GM19463 (cell line): ENCODE data around the gene CARD10.
"Not testable (repeated sequence)": the region's sequence is repeated elsewhere in the genome, so short reads cannot be mapped to it uniquely, and the experiment has no call there.

Experiments used
- ATAC-seq: cut with Tn5 transposase; IDR thresholded peaks from one replicate; pipeline ENCODE4 v1.9.1; 2021; ENCODE audit warnings: mild to moderate bottlenecking, moderate library complexity; ENCODE audit not compliant: unreplicated experiment

The CARD10 gene

GRCh38 chr22:37529652-37530345 is 10.6 kb upstream of the CARD10 start:
- no peak for ATAC-seq

GRCh38 chr22:37527952-37528351 is 8.7 kb upstream of the CARD10 start:
- not testable (repeated sequence) for ATAC-seq

DNA sequence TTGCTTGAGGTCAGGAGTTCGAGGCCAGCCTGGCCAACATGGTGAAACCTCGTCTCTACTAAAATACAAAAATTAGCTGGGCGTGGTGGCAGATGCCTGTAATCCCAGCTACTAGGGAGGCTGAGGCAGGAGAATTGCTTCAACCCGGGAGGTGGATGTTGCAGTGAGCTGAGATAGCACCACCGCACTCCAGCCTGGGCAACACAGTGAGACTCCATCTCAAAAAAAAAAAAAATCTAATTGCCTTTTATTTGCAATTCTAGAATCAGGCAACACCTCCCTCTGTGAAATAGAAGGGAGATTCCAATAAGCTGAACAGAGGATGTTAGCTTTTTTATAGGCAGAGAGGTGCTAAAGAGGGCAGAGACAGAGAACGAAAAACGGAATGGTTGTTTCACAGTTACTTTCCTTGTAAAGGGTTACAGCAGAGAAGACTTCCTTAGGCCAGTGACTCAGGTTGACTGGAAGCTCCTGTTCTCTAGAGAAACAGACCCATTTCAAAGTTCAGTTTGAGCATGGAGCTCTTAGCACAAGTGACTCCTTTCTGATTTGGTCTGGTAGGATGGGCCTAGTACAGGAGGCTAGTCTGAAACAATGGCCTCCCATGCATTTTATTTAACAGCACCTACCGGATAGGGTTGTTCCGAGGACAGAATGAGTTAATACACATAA is 8.0 kb upstream of the CARD10 start:
- not testable (repeated sequence) for ATAC-seq

DNA sequence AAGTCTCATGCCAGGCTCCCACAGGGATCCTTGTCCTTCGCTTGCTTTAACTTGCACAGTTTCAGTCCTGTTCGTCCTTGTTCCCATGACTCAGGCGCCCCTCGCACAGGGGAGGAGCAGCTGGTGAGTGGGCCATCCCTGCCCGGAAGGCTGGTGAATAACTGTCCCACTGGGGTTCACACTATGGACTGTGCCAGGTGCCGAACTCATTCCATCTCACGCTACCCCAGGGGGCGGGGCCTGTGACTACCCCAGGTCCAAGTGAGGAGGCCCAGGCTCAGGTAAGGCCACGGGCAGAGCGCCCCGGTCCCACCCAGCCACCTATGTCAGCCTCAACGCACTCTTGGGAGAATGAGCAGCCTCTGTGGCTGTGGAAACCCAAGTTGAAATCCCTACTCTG is 7.2 kb upstream of the CARD10 start:
- ATAC-seq = no peak

DNA sequence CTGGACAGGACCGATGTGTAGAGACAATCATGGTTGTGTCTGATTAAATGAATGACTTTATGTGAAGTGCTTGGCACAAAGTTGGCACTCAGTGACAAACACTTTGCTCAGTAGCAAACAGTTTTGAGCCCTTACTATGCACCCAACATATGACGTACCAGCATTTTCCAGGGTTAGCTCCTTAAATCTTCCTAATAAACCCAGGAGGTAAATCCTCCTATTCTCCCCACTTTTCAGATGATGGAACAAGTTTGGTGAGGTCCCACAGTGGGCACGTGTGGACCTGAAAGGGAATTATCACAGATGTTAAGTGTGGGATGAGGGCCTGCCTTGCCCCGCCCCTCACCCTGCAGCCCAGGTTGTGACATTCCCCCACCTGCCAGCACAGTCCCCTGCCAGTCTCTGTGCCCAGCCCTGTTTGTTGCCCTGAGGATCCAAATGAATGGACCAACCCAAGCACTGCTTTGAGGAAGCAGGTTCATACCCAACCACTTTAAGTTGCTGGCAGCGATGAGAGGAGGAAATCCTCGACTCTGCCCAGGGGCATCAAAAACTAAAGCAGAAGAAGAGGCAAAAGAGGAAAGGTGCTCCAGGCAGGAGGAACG is 6.6 kb upstream of the CARD10 start:
- ATAC-seq = no peak

- ATAC-seq = no peak
These were observed 6.0 kb upstream of the CARD10 start for GRCh38 chr22:37525073-37525745.

DNA sequence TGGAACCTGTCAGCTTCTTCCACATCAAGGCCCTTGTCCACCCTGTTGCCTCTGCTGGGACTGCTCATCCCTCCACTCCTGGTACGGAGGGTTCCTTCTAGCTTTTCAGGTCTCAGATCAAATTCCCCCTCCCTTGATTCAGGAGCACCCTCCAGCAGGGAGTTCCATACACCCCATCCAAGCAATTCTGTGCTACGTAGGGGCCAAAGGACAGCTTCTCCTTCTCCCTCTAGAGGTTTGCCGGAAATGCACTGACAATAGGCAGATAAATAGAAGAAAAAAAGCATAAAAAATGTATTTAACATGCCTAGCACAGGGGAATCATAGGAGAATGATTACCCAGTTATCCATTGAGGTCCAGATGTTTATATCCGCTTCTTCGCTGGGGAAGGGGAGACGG is 3.3 kb upstream of the CARD10 start:
- no peak for ATAC-seq

GRCh38 chr22:37521236-37521739 is 2.1 kb upstream of the CARD10 start:
- ATAC-seq = no peak

DNA sequence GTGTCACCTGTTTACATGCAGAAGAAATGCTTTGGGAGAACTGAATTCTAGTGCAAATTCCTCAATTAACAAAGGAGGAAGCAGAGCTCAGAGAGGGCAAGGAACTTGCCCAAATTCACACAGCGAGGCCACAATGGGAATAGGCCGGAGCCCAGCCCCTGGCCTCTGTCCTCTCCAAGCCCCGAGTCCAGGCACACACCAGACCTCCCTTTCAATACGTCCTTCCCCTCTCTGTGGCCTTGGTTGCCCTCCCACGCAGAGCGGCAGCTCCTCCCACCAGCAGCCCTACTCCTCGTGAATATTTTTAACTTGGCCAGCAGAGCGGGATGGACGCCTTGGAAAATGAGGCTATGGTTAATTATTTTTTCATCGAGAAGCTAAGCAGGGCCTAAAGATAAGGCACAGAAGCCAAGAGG is 1.6 kb upstream of the CARD10 start:
- no peak for ATAC-seq

- no peak for ATAC-seq
These were observed 527 bp downstream of the CARD10 start for GRCh38 chr22:37518509-37519267.

GRCh38 chr22:37517826-37518450 is 1.3 kb downstream of the CARD10 start:
- no peak for ATAC-seq

- no peak for ATAC-seq
These were observed 2.8 kb downstream of the CARD10 start for GRCh38 chr22:37516456-37516855.

GRCh38 chr22:37515901-37516300 is 3.3 kb downstream of the CARD10 start:
- ATAC-seq = no peak

DNA sequence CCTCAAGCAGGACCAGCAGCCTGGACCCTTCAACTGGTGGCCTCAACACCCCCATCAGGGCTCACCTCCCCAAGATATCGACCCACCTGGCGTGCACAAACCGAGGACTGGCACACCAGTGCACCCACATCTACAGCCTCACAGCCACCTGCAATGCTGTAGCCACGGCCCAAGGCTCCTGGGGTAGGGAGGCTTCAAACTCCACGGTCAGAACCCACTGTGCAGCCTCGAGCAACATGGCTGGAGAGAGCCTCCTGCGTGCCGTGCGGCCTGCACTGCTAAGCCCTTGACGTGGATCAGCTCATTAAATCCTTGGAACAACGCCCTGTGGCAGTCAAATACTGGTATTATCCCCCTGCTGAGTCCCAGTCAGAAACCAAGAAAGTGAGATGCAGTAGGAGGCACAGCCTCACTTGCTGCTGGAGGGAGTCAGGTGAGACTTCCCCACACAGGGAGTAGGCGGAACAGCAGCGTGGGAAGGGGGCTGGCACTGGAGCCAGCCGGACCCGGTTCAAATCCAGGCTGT is 4.6 kb downstream of the CARD10 start:
- ATAC-seq = no peak

DNA sequence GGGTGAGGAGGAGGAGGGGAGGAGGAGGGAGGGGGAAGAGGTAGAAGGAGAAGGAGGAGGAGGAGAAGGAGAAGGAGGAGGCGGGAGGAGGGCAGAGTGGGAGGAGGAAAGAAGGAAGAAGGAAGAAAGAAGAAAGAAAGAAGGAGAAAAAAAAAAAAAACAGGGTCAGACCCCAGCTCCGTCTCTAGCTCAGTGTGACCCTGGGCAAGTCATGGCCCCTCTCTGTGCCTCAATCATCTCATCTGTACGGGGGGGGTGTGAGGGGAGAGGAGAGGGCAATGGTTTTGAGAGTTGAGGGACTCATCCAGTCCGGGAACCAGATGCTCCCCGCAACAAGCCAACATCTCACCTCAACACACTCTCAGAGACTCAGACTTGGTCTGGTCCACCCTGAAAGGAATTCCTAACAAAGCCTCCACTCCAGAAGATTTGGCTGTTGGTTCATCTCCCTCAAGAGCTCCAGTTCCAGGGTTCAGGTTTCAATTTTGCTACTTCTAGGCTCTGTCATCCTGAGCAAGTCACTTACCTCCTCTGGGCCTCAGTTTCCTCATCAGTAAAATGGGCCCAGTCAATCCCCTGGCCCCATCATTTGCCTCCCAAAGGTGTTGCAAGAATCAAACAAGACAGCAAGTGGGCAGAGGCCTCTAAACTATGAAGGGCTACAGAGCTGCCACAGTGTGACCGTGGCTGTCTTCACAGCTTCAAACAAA is 7.7 kb downstream of the CARD10 start:
- ATAC-seq = no peak

- no peak for ATAC-seq
These were observed 9.1 kb downstream of the CARD10 start for GRCh38 chr22:37510091-37510490.

DNA sequence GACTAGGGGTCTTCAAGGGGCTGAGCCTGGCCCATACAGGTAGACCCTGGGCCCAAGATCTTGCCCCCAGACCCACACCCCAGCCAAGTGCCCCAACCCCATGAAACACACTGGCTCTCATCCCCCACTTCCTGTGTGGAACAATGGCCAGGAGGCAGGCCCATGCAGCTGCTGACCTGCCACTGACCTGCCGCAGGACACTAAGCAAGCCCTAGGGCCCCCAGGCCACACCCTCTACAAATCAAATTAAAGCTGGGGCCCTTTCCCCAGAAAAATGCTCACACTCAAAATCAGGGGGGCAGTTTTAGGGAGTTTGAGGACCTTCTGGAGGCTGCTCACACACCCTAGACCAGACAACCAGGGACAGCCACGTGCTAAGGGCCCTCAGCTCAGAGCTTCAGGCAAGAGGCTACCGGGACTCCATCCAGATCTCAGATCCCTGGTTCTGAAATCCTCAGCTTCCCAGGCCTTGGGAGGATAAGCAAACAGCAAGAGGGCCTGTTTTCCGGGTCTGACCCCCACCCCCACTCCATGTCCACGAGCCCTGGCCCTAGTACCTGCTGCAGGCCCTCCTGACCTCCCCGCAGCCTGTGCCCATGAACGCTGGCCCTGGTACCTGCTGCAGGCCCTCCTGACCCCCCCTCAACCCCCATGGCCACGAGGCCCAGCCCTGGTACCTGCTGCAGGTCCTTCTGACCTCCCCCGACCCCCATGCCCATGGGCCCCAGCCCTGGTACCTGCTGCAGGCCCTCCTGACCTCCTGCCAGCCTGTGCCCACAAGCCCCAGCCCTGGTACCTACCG is 10.0 kb downstream of the CARD10 start:
- no peak for ATAC-seq

DNA sequence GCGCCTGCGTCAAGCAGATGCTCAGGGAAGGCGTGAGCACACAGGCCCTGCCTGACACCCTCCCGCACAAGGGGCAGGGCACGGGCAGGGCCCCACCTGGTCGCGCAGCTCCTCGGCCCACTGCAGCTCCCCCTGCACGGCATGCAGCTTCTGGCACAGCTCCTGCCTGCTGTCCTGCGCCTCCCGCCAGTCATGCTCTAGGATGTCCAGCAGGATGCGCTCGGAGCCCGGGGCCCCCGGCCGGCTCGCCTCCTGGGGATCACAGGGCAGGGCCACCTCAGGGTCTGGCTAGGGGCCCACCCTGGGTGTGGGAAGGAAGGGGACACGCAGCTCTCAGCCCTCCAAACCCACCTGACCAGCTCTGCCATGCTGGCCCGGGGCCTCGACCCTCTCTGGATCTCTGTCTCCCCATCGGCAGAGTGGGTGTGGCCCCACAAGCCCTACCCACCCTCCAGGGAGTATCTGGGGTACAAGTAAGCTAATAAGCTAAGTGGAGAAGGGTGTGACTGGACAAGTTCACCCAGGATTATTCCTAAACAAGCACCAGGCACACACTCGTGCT is 10.7 kb downstream of the CARD10 start:
- no peak for ATAC-seq
